ENCODE results near the gene SERPINA12. TPM values are rescaled to one million over a fixed set of nuclear protein-coding genes. Genes with fewer than 3 reads are reported as not detected.

SERPINA12 gene
- total and polyA plus RNA-seq, 2 of the 13 experiments (the other 11 are each of a cell fraction or from before 2014, with no cell fraction given): 0.08 TPM; not detected in 1

GRCh38 chr14:94481468-94482131 lies 27.7 kb downstream of the SERPINA12 start (continued):
- TF ChIP-seq SRF (IDR thresholded peaks at IDR 0.05; ENCODE audit: low read depth, low read length) (no peak), NAIF1 (CRISPR knock-in tag; IDR thresholded peaks at IDR 0.05; ENCODE audit: borderline replicate concordance) (no peak), KLF6 (CRISPR knock-in tag; IDR thresholded peaks at IDR 0.05) (no peak), JDP2 (CRISPR knock-in tag; IDR thresholded peaks at IDR 0.05; ENCODE audit: borderline replicate concordance) (no peak), RFX5 (IDR thresholded peaks at IDR 0.05; ENCODE audit: low read depth, low read length) (no peak), PRDM10 (CRISPR knock-in tag; IDR thresholded peaks at IDR 0.05; ENCODE audit: low read depth) (no peak), UBTF (CRISPR knock-in tag; IDR thresholded peaks at IDR 0.05) (peak; percentile 44; the same call in 1 of the 2 replicates), ZNF280D (CRISPR knock-in tag; IDR thresholded peaks at IDR 0.05) (no peak), ERF (CRISPR knock-in tag; IDR thresholded peaks at IDR 0.05) (no peak), MXD3 (CRISPR knock-in tag; IDR thresholded peaks at IDR 0.05) (no peak), ZNF205 (CRISPR knock-in tag; IDR thresholded peaks at IDR 0.05) (no peak), RERE (CRISPR knock-in tag; IDR thresholded peaks at IDR 0.05; ENCODE audit: low read depth) (no peak), TSC22D2 (CRISPR knock-in tag; IDR thresholded peaks at IDR 0.05; ENCODE audit: borderline replicate concordance) (no peak), NFE2L2 (IDR thresholded peaks at IDR 0.05; ENCODE audit: low read length) (no peak)

All from HepG2 (cell line).